ENCODE results near the gene CAMK2B.

Gene CAMK2B

DNA sequence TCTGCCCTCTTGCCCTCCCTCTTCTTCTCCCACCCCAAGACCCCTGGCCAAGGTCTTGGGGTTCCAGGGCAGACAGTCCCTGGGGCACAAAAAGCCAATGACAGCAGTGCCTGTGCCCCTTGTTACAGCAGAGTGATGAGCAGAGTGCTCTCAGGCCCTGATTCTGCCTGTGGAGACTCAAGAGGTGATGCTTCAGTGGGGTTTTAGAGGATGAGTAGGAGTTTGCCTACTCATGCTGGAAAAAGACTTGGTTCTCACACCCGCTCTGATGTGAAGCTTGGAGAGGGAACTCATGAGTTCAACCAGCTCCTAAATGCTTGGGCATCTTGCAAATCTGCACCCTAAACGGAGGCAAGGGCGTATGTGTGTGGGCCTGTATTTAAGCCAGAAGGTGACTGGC, 58.2 kb downstream of the CAMK2B start:
- no peak overlapping the region for H3K27ac ChIP-seq
- H3K4me3 ChIP-seq (ENCODE audit: low read depth, low read length): no peak overlapping the region
- no peak for DNase-seq
- in situ Hi-C loops (cut with HindIII; ENCODE audit: low pct_ligation_motif_present, low sequenced_read_pairs): no loop called here
- H3K36me3 ChIP-seq (replicated peaks): no peaks in the 10 kb centered on the region
- TF ChIP-seq, protein P1, sequence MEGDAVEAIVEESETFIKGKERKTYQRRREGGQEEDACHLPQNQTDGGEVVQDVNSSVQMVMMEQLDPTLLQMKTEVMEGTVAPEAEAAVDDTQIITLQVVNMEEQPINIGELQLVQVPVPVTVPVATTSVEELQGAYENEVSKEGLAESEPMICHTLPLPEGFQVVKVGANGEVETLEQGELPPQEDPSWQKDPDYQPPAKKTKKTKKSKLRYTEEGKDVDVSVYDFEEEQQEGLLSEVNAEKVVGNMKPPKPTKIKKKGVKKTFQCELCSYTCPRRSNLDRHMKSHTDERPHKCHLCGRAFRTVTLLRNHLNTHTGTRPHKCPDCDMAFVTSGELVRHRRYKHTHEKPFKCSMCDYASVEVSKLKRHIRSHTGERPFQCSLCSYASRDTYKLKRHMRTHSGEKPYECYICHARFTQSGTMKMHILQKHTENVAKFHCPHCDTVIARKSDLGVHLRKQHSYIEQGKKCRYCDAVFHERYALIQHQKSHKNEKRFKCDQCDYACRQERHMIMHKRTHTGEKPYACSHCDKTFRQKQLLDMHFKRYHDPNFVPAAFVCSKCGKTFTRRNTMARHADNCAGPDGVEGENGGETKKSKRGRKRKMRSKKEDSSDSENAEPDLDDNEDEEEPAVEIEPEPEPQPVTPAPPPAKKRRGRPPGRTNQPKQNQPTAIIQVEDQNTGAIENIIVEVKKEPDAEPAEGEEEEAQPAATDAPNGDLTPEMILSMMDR (IDR thresholded peaks at IDR 0.05; ENCODE audit: low read depth, low read length, missing control alignments): no peak
- H3K27me3 ChIP-seq (replicated peaks): peaks cover 16% of the 10 kb centered on the region

DNA sequence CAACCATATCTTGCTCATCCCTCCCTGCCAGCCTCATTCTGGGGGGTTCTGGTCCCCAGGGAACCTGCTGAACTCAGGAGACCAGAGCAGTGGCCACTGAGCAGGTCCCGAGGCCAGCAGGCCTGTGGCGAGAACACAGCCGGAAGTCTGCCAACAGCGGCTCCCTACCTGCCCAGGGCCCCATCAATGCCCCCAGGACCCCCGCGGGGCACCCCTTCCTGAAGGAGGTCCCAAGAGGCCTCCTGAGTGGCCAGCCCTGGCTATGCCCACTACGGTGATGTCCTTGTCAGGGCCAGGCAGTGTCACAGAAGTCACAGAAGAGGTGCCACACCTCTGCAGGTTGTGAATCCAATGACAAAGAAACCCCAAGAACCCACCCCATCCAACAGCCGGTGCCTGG, 58.9 kb downstream of the CAMK2B start:
- peaks cover 16% of the 10 kb centered on the region for H3K27me3 ChIP-seq (replicated peaks)
- H3K27ac ChIP-seq: no peak overlapping the region
- in situ Hi-C loops (cut with HindIII; ENCODE audit: low pct_ligation_motif_present, low sequenced_read_pairs): no loop called here
- TF ChIP-seq, protein P1 (IDR thresholded peaks at IDR 0.05; ENCODE audit: low read depth, low read length, missing control alignments): no peak
- no peak for DNase-seq
- H3K36me3 ChIP-seq (replicated peaks): no peaks in the 10 kb centered on the region
- H3K4me3 ChIP-seq (ENCODE audit: low read depth, low read length): no peak overlapping the region

DNA sequence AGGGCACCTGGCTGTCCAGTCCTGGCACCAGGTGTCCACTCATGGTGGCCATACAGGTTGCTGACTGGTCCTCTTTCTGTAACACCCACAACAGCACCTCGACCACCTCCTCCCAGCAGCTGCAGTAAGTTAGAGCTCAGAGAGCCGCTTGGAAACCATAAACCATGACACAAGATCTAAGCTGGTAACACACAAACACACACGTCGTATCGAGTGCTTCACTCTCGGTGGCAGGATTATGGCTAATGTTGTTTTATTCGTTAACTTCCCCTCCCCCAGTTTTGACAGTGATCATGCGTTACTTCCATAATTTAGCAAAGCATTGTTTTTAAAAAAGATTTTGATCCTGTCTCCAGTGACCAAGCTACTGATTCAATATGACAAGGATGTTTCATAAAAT, 59.7 kb downstream of the CAMK2B start:
- DNase-seq: no peak
- Histone ChIP-seq H3K27me3 (replicated peaks) (peaks cover 16% of the 10 kb centered on the region), H3K4me3 (ENCODE audit: low read depth, low read length) (no peak overlapping the region), H3K36me3 (replicated peaks) (no peaks in the 10 kb centered on the region), H3K27ac (no peak overlapping the region)
- in situ Hi-C loops (cut with HindIII; ENCODE audit: low pct_ligation_motif_present, low sequenced_read_pairs): no loop called here
- TF ChIP-seq, protein P1 (IDR thresholded peaks at IDR 0.05; ENCODE audit: low read depth, low read length, missing control alignments): no peak

DNA sequence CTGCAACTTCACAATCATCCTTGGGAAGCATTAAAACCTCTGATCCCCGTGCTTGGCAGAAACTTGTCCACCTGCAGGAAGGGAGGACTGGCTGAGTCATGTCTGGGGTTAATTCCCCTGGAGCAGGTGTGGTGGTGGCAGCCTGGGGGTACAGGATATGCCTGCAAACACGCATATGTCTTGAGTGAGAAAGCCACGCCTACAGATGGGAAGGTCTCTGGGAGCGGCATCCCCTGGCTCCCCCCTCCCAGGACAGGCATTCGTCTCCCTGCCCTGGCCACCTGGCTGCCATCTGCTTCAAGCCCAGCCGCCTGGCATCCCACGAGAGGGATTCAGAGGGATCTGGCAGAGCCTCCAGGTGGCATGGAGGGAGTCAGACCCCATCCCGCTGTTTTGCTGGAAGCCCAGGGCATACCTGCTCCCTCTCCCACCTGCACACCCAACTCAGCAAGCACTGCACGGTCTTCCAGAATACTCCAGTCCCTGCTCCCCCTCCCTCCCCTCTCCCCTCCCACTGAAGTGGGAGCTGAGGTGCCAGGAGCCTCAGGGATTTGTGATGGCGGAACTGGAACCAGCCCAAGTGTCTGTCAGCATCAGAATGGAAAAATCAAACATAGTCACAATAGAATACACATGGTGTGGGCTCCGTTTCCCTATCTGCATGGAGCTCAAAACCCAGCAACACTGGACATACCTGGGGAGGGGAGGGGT, 61.0 kb downstream of the CAMK2B start:
- TF ChIP-seq, protein P1 (IDR thresholded peaks at IDR 0.05; ENCODE audit: low read depth, low read length, missing control alignments): no peak
- no peak overlapping the region for H3K4me3 ChIP-seq (ENCODE audit: low read depth, low read length)
- in situ Hi-C loops (cut with HindIII; ENCODE audit: low pct_ligation_motif_present, low sequenced_read_pairs): no loop called here

DNA sequence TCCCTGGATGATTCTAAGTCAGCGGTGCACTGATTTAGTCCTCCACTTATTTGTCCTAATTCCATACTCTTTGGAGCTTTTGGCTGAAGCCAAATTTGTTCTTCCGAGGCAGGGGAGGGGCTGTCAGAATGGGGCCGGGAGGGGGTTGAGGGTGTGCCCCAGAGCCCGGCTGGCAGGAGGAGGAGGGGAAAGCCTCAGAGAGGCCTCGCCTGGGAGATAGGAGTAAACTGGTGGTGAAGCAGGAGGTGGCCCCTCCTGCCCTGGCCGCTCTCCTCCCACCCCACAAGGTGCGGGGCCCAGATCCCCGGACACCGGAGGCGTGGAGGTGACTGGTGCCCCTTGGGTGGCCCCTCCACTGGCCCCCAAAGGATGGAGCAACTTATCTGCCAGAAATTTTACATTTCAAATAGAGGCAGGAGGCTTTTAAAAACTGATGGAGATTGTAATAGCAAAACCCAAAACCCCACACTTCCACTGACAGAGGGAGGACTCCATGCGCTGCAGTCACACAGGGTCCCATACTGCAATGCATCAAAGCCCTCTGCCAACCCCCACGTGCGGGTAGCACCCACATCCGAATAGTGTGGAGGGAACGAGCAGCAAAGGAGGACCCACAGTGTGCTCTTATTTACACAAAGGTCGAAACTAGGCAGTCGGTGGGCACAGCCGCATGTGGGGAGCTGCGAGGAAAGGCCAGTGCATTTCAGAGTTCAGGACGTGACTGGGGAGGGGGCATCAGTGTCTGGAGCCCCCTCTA, 61.9 kb downstream of the CAMK2B start:
- DNase-seq: no peak
- Histone ChIP-seq H3K27ac (no peak overlapping the region), H3K4me3 (ENCODE audit: low read depth, low read length) (no peak overlapping the region), H3K27me3 (replicated peaks) (peaks cover 16% of the 10 kb centered on the region), H3K36me3 (replicated peaks) (no peaks in the 10 kb centered on the region)
- in situ Hi-C loops (cut with HindIII; ENCODE audit: low pct_ligation_motif_present, low sequenced_read_pairs): no loop called here
- TF ChIP-seq, protein P1 (IDR thresholded peaks at IDR 0.05; ENCODE audit: low read depth, low read length, missing control alignments): no peak

More for the DNA sequence above, 61.0 kb downstream of the CAMK2B start:
- no peak for DNase-seq
- Histone ChIP-seq H3K27ac (no peak overlapping the region), H3K36me3 (replicated peaks) (no peaks in the 10 kb centered on the region), H3K27me3 (replicated peaks) (peaks cover 16% of the 10 kb centered on the region)

All from brain microvascular endothelial cell (primary cell).